Thymus (tissue), 11 donors: ENCODE data around the gene CRKL. TPM values are rescaled to one million over a fixed set of nuclear protein-coding genes. Genes with fewer than 3 reads are reported as not detected.
"Not testable (repeated sequence)": the region's sequence is repeated elsewhere in the genome, so short reads cannot be mapped to it uniquely, and the experiment has no call there.

Source experiments
- DNase-seq, 9 donors: peaks; one replicate each; pipeline ENCODE4 v3.0.0-alpha.2; 2013; ENCODE audit warnings: low spot score in 9 of 9, low read depth in 6 of 9, missing footprints in 1 of 9
- H3K27ac ChIP-seq, 2 donors: one replicate each; pipeline ENCODE4 v1.5.1; 2013; ENCODE audit warnings: control low read depth in 1 of 2, low read depth in 1 of 2, low read length in 1 of 2, mild to moderate bottlenecking in 1 of 2, moderate library complexity in 1 of 2
- H3K27me3 ChIP-seq, 2 donors: one replicate each; pipeline ENCODE4 v1.5.1; 2013; ENCODE audit warnings: low read length in 1 of 2; ENCODE audit not compliant: control insufficient read depth in 2 of 2, insufficient read depth in 1 of 2
- H3K36me3 ChIP-seq, 2 donors: one replicate each; pipeline ENCODE4 v1.5.1; 2013; ENCODE audit warnings: low read length in 1 of 2, mild to moderate bottlenecking in 1 of 2, moderate library complexity in 1 of 2; ENCODE audit not compliant: control insufficient read depth in 2 of 2, insufficient read depth in 2 of 2
- H3K4me1 ChIP-seq, 2 donors: one replicate each; pipeline ENCODE4 v1.5.1; 2013; ENCODE audit warnings: low read length in 2 of 2; ENCODE audit not compliant: control insufficient read depth in 2 of 2, insufficient read depth in 2 of 2
- H3K4me3 ChIP-seq, 2 donors: one replicate each; pipeline ENCODE4 v1.5.1; 2013; ENCODE audit warnings: low read length in 2 of 2, control low read depth in 1 of 2, mild to moderate bottlenecking in 1 of 2
- H3K9me3 ChIP-seq, 2 donors: one replicate each; pipeline ENCODE4 v1.5.1; 2013; ENCODE audit warnings: low read length in 1 of 2, mild to moderate bottlenecking in 1 of 2; ENCODE audit not compliant: control insufficient read depth in 2 of 2, insufficient read depth in 1 of 2
- WGBS: extraction: QIAGEN DNeasy Blood & Tissue Kit; methylation state at CpG from one replicate; pipeline ENCODE4 v1.1.7; 2013; 5-methylcytosine and 5-hydroxymethylcytosine counted together
- polyA plus RNA-seq: library from polyadenylated mRNA; stranded (reverse); fragments of 200-250 nt; gene quantifications from one replicate; pipeline ENCODE4 v1.2.3, GENCODE V29; 2013
- total RNA-seq: library from RNA; stranded (reverse); fragments of 120-200 nt; gene quantifications from one replicate; pipeline ENCODE4 v1.2.4, GENCODE V29; 2013
- donor health status: healthy.

The CRKL gene
- total and polyA plus RNA-seq, 2 donors: 21.9 to 30.7 TPM

GRCh38 chr22:20906387-20906767 lies 10.8 kb upstream of the CRKL start:
- no peaks in the 10 kb centered on the region for H3K4me1 ChIP-seq
- 98% methylated on average over 3 of the region's 3 CpGs for WGBS
- H3K4me3 ChIP-seq: no peak overlapping the region
- no peak for DNase-seq
- no peaks in the 10 kb centered on the region for H3K9me3 ChIP-seq
- H3K27ac ChIP-seq: no peak overlapping the region
- no peaks in the 10 kb centered on the region for H3K36me3 ChIP-seq
- H3K27me3 ChIP-seq: no peaks in the 10 kb centered on the region

- H3K36me3 ChIP-seq, DNase-seq, H3K4me1 ChIP-seq, H3K27ac ChIP-seq, H3K9me3 ChIP-seq, H3K4me3 ChIP-seq, H3K27me3 ChIP-seq: not testable (repeated sequence)
- 98% methylated on average over 5 of the region's 5 CpGs for WGBS
Observed at GRCh38 chr22:20908717-20909116, 8.5 kb upstream of the CRKL start.

- no peak overlapping the region for H3K27ac ChIP-seq
- H3K4me1 ChIP-seq: no peaks in the 10 kb centered on the region
- WGBS: 50% methylated on average over 6 of the region's 6 CpGs
- no peaks in the 10 kb centered on the region for H3K36me3 ChIP-seq
- H3K4me3 ChIP-seq: no peak overlapping the region
- H3K27me3 ChIP-seq: no peaks in the 10 kb centered on the region
- H3K9me3 ChIP-seq: no peaks in the 10 kb centered on the region
- DNase-seq: no peak
Observed at GRCh38 chr22:20909543-20910303, 7.5 kb upstream of the CRKL start.

DNA sequence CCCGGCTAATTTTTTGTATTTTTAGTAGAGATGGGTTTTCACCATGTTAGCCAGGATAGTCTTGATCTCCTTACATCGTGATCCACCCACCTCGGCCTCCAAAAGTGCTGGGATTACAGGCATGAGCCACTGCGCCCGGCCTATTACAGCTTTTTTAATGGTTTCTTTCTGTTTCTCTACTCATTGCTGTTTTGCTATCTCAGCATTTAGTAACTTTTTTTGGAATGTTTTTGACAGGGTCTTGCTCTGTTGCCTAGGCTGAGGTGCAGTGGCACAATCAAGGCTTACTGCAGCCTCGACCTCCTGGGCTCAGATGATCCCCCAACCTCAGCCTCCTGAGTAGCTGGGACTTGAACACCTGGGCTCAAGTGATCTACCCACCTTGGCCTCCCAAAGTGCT lies 4.7 kb upstream of the CRKL start:
- Histone ChIP-seq H3K36me3 (no peaks in the 10 kb centered on the region), H3K9me3 (no peaks in the 10 kb centered on the region), H3K4me3 (no peak overlapping the region), H3K4me1 (peaks cover 2 to 5% of the 10 kb centered on the region in 2 donors), H3K27me3 (no peaks in the 10 kb centered on the region), H3K27ac (no peak overlapping the region)
- DNase-seq: no peak
- WGBS: 96% methylated on average over 6 of the region's 6 CpGs

GRCh38 chr22:20918663-20919218 lies 1.5 kb downstream of the CRKL start:
- peak overlapping the region; percentile 75 to 79 for H3K4me3 ChIP-seq
- H3K4me1 ChIP-seq: peaks cover 6 to 31% of the 10 kb centered on the region in 2 donors
- no peaks in the 10 kb centered on the region for H3K27me3 ChIP-seq
- WGBS: 2% methylated on average over 19 of the region's 19 CpGs
- no peak overlapping the region for H3K27ac ChIP-seq
- peak in 1 of 9 donors; percentile 27 for DNase-seq
- H3K9me3 ChIP-seq: no peaks in the 10 kb centered on the region
- H3K36me3 ChIP-seq: no peaks in the 10 kb centered on the region

- no peaks in the 10 kb centered on the region for H3K27me3 ChIP-seq
- peaks cover 0 to 3% of the 10 kb centered on the region in 2 donors for H3K36me3 ChIP-seq
- H3K27ac ChIP-seq: no peak overlapping the region
- WGBS: 34% methylated on average over 4 of the region's 4 CpGs
- peaks cover 6 to 34% of the 10 kb centered on the region in 2 donors for H3K4me1 ChIP-seq
- H3K4me3 ChIP-seq: peak overlapping the region; percentile 75 to 79
- DNase-seq: no peak
- H3K9me3 ChIP-seq: no peaks in the 10 kb centered on the region
Observed at GRCh38 chr22:20919718-20920117, 2.5 kb downstream of the CRKL start.

DNA sequence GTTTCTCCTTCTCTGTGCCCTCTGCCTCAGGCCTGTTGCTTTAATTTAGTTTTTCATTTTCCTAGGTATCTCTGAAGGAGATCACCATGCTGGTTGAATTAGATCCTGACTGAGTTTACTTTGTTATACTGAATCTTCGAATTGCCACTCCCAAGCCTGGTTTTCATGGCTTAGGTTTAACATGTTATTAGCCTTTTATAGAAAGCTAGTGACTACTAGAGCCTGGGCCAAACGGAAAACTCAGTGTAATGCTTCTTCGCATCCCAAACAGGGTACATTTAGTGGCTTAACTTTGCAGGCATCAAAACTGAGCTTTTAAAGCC lies 3.6 kb downstream of the CRKL start:
- H3K27me3 ChIP-seq: no peaks in the 10 kb centered on the region
- peaks cover 7 to 36% of the 10 kb centered on the region in 2 donors for H3K4me1 ChIP-seq
- no peaks in the 10 kb centered on the region for H3K9me3 ChIP-seq
- DNase-seq: no peak
- peak overlapping the region in 1 of 2 donors; percentile 79 for H3K4me3 ChIP-seq
- 83% methylated on average over 3 of the region's 3 CpGs for WGBS
- peaks cover 0 to 6% of the 10 kb centered on the region in 2 donors for H3K36me3 ChIP-seq
- H3K27ac ChIP-seq: no peak overlapping the region

GRCh38 chr22:20922141-20922751 lies 5.0 kb downstream of the CRKL start:
- no peak overlapping the region for H3K27ac ChIP-seq
- no peaks in the 10 kb centered on the region for H3K9me3 ChIP-seq
- H3K4me1 ChIP-seq: peaks cover 6 to 37% of the 10 kb centered on the region in 2 donors
- 80% methylated on average over 3 of the region's 3 CpGs for WGBS
- DNase-seq: no peak
- peaks cover 0 to 6% of the 10 kb centered on the region in 2 donors for H3K36me3 ChIP-seq
- no peaks in the 10 kb centered on the region for H3K27me3 ChIP-seq
- no peak overlapping the region for H3K4me3 ChIP-seq

DNA sequence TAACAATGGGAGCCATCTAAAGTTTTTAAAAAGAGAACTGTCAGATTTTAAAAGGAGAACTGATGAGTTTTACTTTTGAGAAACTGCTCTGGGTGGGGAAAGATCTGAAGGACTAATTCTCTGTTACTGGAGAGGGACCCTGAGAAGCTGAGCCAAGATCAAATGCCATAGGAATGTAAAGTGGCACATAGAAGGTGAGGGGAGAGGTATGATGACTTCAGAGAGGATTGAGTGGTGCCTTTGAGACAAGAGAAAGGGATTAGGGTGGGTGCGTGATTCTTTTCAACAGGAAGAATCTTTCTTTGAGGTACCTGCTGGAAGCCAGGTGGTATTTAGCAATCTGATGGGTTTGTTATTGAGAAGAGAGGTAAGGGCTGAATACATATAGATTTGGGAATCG lies 9.0 kb downstream of the CRKL start:
- WGBS: 93% methylated on average over 2 of the region's 2 CpGs
- H3K27me3 ChIP-seq: no peaks in the 10 kb centered on the region
- DNase-seq: no peak
- H3K36me3 ChIP-seq: peaks cover 6 to 12% of the 10 kb centered on the region in 2 donors
- no peak overlapping the region for H3K4me3 ChIP-seq
- peaks cover 2 to 23% of the 10 kb centered on the region in 2 donors for H3K4me1 ChIP-seq
- no peaks in the 10 kb centered on the region for H3K9me3 ChIP-seq
- no peak overlapping the region for H3K27ac ChIP-seq
